Activated T-cell treated with anti-CD3 and anti-CD28 coated beads, Interleukin-2, amount 50 U/mL, for 72 hours (primary cell): ENCODE data around the gene CSMD2. TPM values are rescaled to one million over a fixed set of nuclear protein-coding genes. Genes with fewer than 3 reads are reported as not detected.

Experiments used
- ATAC-seq, 2 donors: fragments of 150-1000 bp; cut with Tn5 transposase; replicated peaks in 1 of 2; 2 replicates each; pipeline ENCODE4 v1.10.0; 2021; ENCODE audit warnings: moderate library complexity in 2 of 2, mild to moderate bottlenecking in 1 of 2
- DNase-seq, 2 donors: peaks; one replicate each; pipeline ENCODE4 v3.0.0; 2021 to 2022; ENCODE audit warnings: mixed read lengths in 1 of 2
- H3K27ac Mint-ChIP-seq: one replicate; pipeline ENCODE4 v1.8.0; 2022; ENCODE audit warnings: mild to moderate bottlenecking, moderate library complexity, mixed read lengths
- H3K27me3 Mint-ChIP-seq: one replicate; pipeline ENCODE4 v1.8.0; 2022; ENCODE audit warnings: low read depth, mixed read lengths
- H3K36me3 Mint-ChIP-seq, 2 donors: one replicate each; pipeline ENCODE4 v1.8.0; 2022; ENCODE audit warnings: mixed read lengths in 2 of 2, mild to moderate bottlenecking in 1 of 2; ENCODE audit not compliant: insufficient read depth in 2 of 2
- H3K4me1 Mint-ChIP-seq: one replicate; pipeline ENCODE4 v1.8.0; 2022; ENCODE audit warnings: low read depth, mixed read lengths
- H3K4me3 Mint-ChIP-seq, 2 donors: one replicate each; pipeline ENCODE4 v1.8.0; 2022; ENCODE audit warnings: mild to moderate bottlenecking in 2 of 2, mixed read lengths in 2 of 2, moderate library complexity in 2 of 2
- H3K9me3 Mint-ChIP-seq, 2 donors: one replicate each; pipeline ENCODE4 v1.8.0; 2022; ENCODE audit warnings: mixed read lengths in 2 of 2
- total RNA-seq, 2 donors: library from RNA; stranded (reverse); gene quantifications; one replicate each; pipeline ENCODE4 v1.2.3, GENCODE V29; 2022

CSMD2 gene
- total RNA-seq, 2 donors from 2014 or later = not detected

DNA sequence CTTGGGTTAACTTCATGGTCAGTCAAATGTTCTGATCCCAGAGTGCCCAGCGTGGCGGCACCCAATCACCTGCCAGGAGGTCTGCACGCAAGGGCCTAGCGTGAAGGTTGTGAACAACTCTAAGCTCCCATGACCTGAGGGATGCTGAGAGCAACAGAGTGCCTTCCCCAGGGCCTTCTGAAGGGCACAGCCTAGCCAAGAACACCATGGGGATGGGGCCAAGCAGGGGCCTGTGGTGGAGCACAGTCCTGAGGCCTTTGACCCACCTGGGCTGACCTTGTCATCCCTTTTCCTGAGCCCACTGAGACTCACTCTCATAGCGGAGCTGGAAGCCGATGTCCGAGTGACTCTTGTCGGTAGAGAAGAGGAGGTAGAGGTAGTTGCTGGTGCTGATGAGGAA is 440.0 kb downstream of the CSMD2 start:
- Mint-ChIP-seq H3K36me3 (no peaks in the 10 kb centered on the region), H3K9me3 (no peaks in the 10 kb centered on the region), H3K27me3 (peaks cover 7% of the 10 kb centered on the region), H3K4me3 (no peak overlapping the region), H3K27ac (no peak overlapping the region), H3K4me1 (no peaks in the 10 kb centered on the region)
- DNase-seq (no peak), ATAC-seq (no peak)

DNA sequence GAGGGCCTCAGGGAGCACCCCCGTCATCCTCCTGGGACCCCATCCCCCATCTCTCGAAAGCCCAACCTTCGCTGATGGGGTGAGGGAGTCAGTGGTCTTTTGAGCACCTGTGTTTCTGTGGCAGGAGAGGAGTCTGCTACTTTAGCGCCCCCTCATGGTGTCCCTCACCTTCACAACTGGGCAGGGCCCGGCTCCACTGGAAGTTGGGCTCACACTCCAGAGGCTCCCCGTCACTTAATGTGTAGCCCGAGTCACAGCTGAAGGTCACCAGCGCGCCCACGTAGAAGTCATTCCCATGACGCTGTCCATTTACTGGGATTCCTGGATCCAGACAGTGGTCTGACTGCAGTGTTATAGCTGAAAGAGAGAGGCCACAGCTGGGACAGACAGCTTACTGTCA is 440.7 kb downstream of the CSMD2 start:
- H3K36me3 Mint-ChIP-seq = no peaks in the 10 kb centered on the region
- no peaks in the 10 kb centered on the region for H3K9me3 Mint-ChIP-seq
- no peak overlapping the region for H3K4me3 Mint-ChIP-seq
- no peaks in the 10 kb centered on the region for H3K4me1 Mint-ChIP-seq
- ATAC-seq (no peak), DNase-seq (no peak)
- H3K27ac Mint-ChIP-seq = no peak overlapping the region
- peaks cover 5% of the 10 kb centered on the region for H3K27me3 Mint-ChIP-seq

DNA sequence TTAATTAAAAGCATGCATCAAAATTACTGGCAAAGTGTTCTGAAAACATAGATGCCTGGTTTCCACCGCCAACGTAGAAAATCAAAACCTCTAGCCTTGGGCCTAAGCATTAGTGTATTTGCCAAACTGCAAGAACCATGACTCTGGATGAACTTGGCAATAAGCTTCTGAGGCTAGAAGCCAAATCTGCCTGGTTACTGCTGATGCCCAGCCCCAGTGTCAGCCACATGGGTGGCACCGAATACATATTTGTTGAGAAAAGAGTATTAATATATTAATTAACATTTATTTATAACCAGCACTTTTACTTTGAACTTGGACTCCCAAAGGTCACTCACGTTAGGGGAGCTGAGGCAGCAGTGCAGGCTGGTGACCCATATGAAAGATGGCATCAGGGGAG is 441.8 kb downstream of the CSMD2 start:
- Mint-ChIP-seq H3K27ac (no peak overlapping the region), H3K36me3 (no peaks in the 10 kb centered on the region), H3K27me3 (no peaks in the 10 kb centered on the region), H3K4me3 (no peak overlapping the region), H3K9me3 (no peaks in the 10 kb centered on the region), H3K4me1 (no peaks in the 10 kb centered on the region)
- DNase-seq (no peak), ATAC-seq (no peak)

DNA sequence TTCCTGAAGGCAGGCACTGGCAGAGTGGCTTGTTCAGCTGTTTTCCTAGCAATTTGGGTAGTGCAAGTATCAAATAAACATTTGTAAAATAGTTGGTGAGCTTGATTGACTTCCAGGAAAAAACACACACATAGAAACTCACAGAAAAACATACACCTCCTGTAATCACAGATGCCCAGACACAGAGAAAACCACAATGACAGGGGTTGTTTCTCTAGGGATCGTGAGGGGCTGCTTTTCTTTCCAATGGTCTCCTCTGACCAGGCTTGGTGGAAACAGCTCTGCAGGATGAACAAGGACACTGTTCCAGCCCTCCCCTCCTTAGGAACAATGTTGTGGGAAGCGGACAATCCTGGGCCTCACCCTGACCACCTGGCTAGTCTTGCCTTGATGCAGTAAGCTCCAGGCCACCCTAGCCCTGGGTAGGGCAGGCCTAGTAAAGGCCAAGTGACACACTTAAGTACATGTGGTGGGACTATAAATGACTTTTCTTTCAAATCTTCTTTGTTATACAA is 443.7 kb downstream of the CSMD2 start:
- ATAC-seq = no peak
- no peak for DNase-seq
- Mint-ChIP-seq H3K4me1 (no peaks in the 10 kb centered on the region), H3K36me3 (no peaks in the 10 kb centered on the region), H3K4me3 (no peak overlapping the region), H3K27me3 (no peaks in the 10 kb centered on the region), H3K9me3 (no peaks in the 10 kb centered on the region), H3K27ac (no peak overlapping the region)

DNA sequence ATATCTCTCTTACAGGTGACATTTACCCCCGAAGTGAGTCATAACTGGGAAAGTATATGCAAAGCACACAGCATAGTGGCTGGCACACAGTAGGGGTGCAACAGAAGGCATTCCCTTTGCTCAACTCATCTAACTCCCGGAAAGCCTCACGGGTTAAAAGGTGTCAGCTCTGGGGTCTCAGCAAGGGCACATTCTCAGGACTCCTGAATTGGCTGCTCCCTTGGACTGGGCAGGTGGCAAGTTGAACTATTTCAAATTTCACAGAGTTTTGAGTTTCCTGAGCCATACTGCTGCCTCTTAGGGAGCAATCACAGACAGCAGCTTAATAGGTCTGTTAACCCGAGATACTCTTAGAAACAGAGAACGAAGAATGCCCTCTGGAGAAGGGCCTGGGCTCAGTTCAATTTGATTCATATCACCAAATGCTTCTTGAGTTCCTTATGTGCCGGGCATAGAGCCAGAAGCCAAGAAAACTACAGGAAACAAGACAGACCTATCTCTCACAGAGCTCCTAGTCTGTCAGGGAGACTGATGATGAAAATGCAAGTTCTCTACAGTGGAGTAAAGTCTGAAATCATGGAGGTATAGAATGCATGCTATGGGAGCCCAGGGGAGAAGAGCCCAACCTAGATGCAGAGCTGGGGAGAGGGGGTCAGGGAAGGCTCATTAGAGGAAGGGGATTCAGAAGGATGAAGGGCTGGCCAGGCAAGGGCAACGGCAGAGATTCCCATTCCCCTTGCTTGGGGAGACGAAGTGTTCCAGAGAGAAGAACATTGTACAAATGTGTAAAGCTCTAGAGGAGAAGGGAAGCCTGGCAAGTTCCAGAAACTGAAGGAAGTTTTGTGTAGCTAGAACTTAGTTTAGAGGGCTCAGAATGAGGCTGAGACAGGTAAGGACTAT is 445.0 kb downstream of the CSMD2 start:
- H3K36me3 Mint-ChIP-seq = no peaks in the 10 kb centered on the region
- no peaks in the 10 kb centered on the region for H3K9me3 Mint-ChIP-seq
- no peaks in the 10 kb centered on the region for H3K27me3 Mint-ChIP-seq
- DNase-seq (no peak), ATAC-seq (no peak)
- no peak overlapping the region for H3K4me3 Mint-ChIP-seq
- no peaks in the 10 kb centered on the region for H3K4me1 Mint-ChIP-seq
- no peak overlapping the region for H3K27ac Mint-ChIP-seq

DNA sequence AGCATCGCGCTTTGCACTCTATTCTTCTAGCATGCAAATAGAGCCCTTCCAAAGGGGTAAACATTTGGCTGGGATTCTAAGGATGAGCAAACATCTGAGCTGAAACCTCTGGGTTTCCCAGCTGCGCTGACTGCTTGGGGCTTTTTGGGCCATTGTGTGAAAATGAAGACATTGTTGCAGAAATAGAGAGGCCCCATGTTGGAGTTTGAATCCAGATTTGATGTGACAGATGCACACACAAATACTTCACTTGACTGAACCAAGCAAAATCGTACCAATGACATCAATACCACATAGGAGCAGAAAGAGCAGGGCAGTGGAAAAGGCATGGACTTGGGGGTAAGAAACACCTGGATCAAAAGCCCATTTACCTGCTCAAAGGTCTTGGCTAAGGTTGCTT is 445.7 kb downstream of the CSMD2 start:
- ATAC-seq (no peak), DNase-seq (no peak)
- Mint-ChIP-seq H3K4me3 (no peak overlapping the region), H3K27me3 (no peaks in the 10 kb centered on the region), H3K27ac (no peak overlapping the region), H3K4me1 (no peaks in the 10 kb centered on the region), H3K9me3 (no peaks in the 10 kb centered on the region), H3K36me3 (no peaks in the 10 kb centered on the region)

DNA sequence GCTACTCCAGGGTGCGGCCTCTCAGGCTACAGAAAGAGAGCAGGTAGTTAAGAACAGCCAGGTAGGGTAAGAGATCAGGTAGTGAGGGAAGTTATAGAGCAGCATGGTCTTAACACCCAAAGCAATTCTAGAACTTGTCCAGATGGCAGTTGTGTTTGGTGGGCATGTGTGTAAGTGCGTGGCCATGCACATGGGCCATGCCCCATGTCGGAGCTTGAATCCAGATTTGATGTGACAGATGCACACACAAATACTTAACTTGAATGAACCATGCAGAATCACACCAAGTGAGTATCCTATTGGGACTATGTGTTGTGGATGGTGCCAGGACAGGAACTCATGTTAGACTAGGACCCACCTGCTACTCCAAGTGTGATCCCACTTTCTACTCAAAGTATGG is 446.8 kb downstream of the CSMD2 start:
- peaks cover 5% of the 10 kb centered on the region for H3K27me3 Mint-ChIP-seq
- no peak overlapping the region for H3K4me3 Mint-ChIP-seq
- H3K9me3 Mint-ChIP-seq = no peaks in the 10 kb centered on the region
- ATAC-seq (no peak), DNase-seq (no peak)
- H3K27ac Mint-ChIP-seq = no peak overlapping the region
- H3K4me1 Mint-ChIP-seq = no peaks in the 10 kb centered on the region
- H3K36me3 Mint-ChIP-seq = no peaks in the 10 kb centered on the region

DNA sequence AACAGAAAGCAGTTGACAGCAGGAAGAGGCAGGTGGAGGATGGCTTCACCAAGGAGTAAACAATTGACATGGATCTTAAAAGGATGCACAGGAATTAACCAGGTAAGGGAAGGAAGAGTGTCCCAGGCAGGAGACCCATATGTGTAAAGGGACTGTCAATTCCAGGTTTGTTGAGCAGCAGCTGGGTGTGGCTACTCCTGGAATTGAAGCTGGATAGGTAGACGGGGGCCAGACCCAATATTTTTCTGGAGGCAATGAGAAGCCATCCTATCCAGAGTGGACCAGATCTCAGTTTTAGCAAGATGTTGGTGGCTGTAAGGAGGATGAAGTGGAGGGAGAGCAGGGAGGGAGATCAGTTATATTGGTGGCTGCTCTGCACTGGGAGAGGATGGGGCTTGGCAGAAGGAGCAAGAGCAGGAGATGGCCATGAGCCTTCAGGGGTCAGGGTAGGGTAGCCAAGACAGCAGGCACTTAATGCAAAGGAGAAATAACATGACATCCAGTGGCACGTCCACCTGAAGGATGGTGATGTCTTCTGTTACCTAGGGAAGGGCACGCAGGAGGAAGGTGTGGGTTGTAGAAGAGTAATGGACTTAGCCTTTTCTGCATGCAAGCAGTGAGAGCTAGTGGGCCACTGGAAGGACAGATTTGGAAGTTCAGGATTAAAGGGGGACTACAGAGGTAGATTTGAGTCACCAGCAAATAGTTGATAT is 447.9 kb downstream of the CSMD2 start:
- H3K27me3 Mint-ChIP-seq = peaks cover 5% of the 10 kb centered on the region
- DNase-seq (no peak), ATAC-seq (no peak)
- no peaks in the 10 kb centered on the region for H3K9me3 Mint-ChIP-seq
- no peak overlapping the region for H3K4me3 Mint-ChIP-seq
- no peak overlapping the region for H3K27ac Mint-ChIP-seq
- no peaks in the 10 kb centered on the region for H3K36me3 Mint-ChIP-seq
- H3K4me1 Mint-ChIP-seq = no peaks in the 10 kb centered on the region

DNA sequence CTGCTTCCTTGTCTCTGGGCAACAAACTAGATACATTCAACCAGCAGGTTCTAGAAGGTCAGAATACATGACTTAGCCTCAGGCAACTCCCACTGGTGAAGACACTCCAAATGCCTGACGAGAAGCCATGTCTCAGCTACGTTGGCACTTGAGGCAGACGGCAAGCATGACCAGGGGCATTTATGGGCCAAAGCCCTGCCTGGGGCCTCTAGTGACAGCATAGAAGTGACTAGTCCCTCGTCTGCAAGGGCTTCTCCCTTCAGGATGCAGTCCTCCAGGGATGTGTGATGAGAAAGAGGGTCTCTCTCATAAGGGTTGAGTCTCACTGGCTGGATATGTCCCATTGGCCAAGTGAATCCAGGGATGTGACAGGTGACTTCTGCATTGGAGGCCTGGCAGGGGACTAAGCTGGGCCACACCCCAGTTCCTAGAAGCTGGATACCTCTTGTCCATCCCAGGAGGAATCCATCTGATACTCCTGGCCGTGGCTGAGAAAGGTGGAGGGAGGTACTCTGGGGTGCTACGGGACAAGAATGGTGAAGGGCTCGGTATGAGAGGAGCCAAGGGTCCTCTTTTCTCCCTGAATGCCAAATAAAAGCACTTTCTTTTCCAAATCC is 449.7 kb downstream of the CSMD2 start:
- ATAC-seq (no peak), DNase-seq (no peak)
- Mint-ChIP-seq H3K36me3 (no peaks in the 10 kb centered on the region), H3K4me3 (no peak overlapping the region), H3K27me3 (peaks cover 5% of the 10 kb centered on the region), H3K9me3 (no peaks in the 10 kb centered on the region), H3K4me1 (no peaks in the 10 kb centered on the region), H3K27ac (no peak overlapping the region)

DNA sequence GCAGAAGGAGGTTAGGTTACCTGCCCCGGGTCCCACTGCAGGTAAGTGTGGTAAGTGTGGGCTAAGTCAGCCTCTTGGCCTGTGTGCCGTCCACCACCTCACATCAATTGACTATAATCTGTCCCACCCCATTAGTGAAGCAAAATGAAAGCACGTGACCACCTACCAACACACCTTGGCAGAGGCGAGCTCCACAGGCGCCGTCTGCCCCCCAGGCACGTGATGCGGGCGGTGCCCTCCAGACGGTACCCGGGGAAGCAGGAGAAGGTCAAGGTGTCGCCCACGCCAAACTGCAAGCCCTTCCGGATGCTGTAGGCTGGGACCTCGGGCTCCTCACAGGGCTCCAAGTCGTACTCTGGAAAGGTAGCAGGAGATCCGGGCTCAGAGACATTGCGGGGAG is 450.6 kb downstream of the CSMD2 start:
- ATAC-seq (no peak), DNase-seq (no peak)
- Mint-ChIP-seq H3K27me3 (peaks cover 5% of the 10 kb centered on the region), H3K9me3 (no peaks in the 10 kb centered on the region), H3K36me3 (no peaks in the 10 kb centered on the region), H3K4me1 (no peaks in the 10 kb centered on the region), H3K4me3 (no peak overlapping the region), H3K27ac (no peak overlapping the region)

DNA sequence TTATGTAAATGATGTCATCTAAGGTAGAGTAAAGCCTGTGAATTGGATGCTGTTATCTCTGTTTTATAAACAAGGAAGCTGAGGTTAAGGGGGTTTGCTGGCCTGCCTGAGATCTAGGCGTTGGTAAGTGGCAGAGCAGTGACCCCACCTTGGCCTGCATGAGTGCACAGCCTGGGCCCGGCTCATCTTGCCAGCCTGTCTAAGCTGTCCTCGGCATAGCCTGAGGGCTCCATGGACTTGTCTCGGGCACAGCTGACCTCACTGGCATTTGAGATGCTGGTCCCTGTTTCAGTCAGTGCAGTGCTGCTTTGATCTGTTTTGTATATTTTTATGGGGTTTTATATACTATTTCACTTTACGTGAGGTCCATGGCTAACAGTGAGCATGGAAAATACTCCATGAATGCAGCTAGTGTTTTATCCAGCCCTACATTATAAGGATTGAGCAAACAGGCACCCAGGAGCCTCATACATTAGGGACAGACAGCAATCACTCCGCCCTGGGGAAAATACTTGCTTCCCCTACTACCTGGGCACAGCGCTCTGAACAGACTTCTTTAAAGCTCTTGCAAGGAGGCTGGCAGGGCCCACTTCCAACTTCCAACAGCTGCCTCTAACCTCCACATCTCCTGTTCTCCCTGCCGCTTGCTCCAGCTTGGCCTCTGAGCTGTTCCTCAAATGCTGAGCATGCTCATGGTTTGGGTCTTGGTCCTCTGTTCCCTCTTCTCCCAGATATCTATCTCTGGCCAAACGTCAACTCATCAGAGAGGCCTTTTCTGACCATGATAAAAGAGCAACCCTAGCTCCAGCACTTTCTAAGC is 451.8 kb downstream of the CSMD2 start:
- DNase-seq = no peak
- H3K4me1 Mint-ChIP-seq = no peaks in the 10 kb centered on the region
- H3K36me3 Mint-ChIP-seq = no peaks in the 10 kb centered on the region
- H3K27me3 Mint-ChIP-seq = peaks cover 6% of the 10 kb centered on the region
- no peak for ATAC-seq
- no peaks in the 10 kb centered on the region for H3K9me3 Mint-ChIP-seq
- no peak overlapping the region for H3K4me3 Mint-ChIP-seq
- H3K27ac Mint-ChIP-seq = no peak overlapping the region

DNA sequence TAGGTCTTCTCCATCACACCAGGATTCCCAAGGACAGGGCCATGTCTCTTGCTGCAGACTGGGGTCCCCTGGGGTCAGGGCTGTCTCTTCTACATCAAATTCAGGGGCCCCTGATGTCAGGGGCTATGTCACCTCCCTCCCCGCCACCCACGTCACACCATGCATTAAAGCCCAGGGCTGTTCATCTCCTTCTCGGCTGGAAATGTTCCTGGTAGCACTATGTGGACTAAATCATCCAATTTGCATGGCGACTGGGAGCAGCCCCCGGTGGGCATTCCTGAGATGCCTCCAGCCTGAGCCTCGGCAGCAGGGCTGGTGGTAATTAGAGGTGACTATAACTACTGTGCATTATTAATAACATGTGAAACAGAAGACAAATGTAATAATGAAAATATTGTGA is 452.8 kb downstream of the CSMD2 start:
- ATAC-seq (no peak), DNase-seq (no peak)
- Mint-ChIP-seq H3K4me1 (no peaks in the 10 kb centered on the region), H3K4me3 (no peak overlapping the region), H3K27ac (no peak overlapping the region), H3K9me3 (no peaks in the 10 kb centered on the region), H3K27me3 (peaks cover 11% of the 10 kb centered on the region), H3K36me3 (no peaks in the 10 kb centered on the region)

DNA sequence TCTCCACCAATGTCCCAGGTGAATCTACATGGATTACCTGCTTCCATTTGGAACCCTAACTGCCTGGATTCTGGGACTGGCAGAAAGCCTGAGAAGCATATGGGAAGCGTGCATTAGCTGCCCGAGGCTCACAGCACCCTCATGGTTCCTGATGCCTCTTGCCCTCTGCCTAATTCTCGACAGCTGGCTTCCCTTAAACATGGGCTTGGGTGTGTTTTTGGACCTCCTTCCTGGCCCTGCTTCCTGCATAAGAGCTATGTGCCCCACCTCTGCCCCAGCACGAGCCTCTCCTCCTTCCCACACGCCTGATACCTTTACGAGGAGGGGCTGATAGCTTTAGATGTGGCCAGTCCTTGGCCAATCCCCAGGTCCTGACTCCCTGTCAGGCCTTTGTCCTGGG is 453.5 kb downstream of the CSMD2 start:
- no peaks in the 10 kb centered on the region for H3K9me3 Mint-ChIP-seq
- no peak overlapping the region for H3K4me3 Mint-ChIP-seq
- H3K4me1 Mint-ChIP-seq = no peaks in the 10 kb centered on the region
- ATAC-seq (no peak), DNase-seq (no peak)
- H3K27ac Mint-ChIP-seq = no peak overlapping the region
- peaks cover 11% of the 10 kb centered on the region for H3K27me3 Mint-ChIP-seq
- H3K36me3 Mint-ChIP-seq = no peaks in the 10 kb centered on the region
